PC-3 (cell line): ENCODE measurements around the gene HILPDA. TPM values are rescaled to one million over a fixed set of nuclear protein-coding genes. Genes with fewer than 3 reads are reported as not detected.

Source experiments
- ATAC-seq: fragments of 200-7000 bp; cut with Tn5 transposase; 2 replicates; pipeline ENCODE4 v1.9.1; 2020; ENCODE audit warnings: mild to moderate bottlenecking, moderate library complexity
- BruUV-seq: library from RNA; stranded (reverse); fragments of 400-500 nt; replicated peaks from 2 replicates; lab custom pipeline; 2021; lab: Mats Ljungman, UMichigan
- CTCF ChIA-PET: fragments of 300-600 bp; sonication (Branson Sonifier 250); formaldehyde crosslinking; loops from one replicate; lab custom pipeline; 2022; ENCODE audit warnings: antibody characterized with exemption; lab: Charles Lee
- POLR2A ChIA-PET: fragments of 300-600 bp; sonication (Branson Sonifier 250); formaldehyde crosslinking; loops from one replicate; lab custom pipeline; 2022; ENCODE audit warnings: antibody characterized with exemption; ENCODE audit not compliant: unreplicated experiment; lab: Charles Lee
- DNase-seq: peaks from one replicate; pipeline ENCODE4 v3.0.0-alpha.2; 2015
- H2AFZ ChIP-seq: fragments of 300-600 bp; sonication (generic); 2 replicates; pipeline ENCODE4 v1.6.0; 2016; ENCODE audit warnings: antibody characterized with exemption, low read length
- H3F3A ChIP-seq: fragments of 300-600 bp; sonication (generic); one replicate; pipeline ENCODE4 v1.6.0; 2017; ENCODE audit warnings: antibody characterized with exemption, low read length, control low read depth, mild to moderate bottlenecking; ENCODE audit not compliant: unreplicated experiment
- H3K27ac ChIP-seq: fragments of 300-600 bp; sonication (generic); 2 replicates; pipeline ENCODE4 v1.5.1; 2016; ENCODE audit warnings: mild to moderate bottlenecking, low read length
- H3K27me3 ChIP-seq: fragments of 300-600 bp; sonication (generic); 2 replicates; pipeline ENCODE4 v1.6.1; 2016; ENCODE audit warnings: low read length, mixed read lengths
- H3K36me3 ChIP-seq: fragments of 300-600 bp; sonication (generic); 2 replicates; pipeline ENCODE4 v1.6.1; 2016; ENCODE audit warnings: low read depth, mixed run types, low read length, mixed read lengths
- H3K4me1 ChIP-seq: fragments of 300-600 bp; sonication (generic); 2 replicates; pipeline ENCODE4 v1.5.1; 2016; ENCODE audit warnings: low read length; ENCODE audit not compliant: insufficient read depth
- H3K4me2 ChIP-seq: fragments of 300-600 bp; sonication (generic); 2 replicates; pipeline ENCODE4 v1.6.0; 2016; ENCODE audit warnings: low read length
- H3K4me3 ChIP-seq: fragments of 300-600 bp; sonication (generic); 2 replicates; pipeline ENCODE4 v1.5.1; 2016; ENCODE audit warnings: mild to moderate bottlenecking, low read length, mixed read lengths
- H3K79me2 ChIP-seq: fragments of 300-600 bp; sonication (generic); 2 replicates; pipeline ENCODE4 v1.6.1; 2017; ENCODE audit warnings: low read length, mixed read lengths
- H3K9ac ChIP-seq: fragments of 300-600 bp; sonication (generic); 2 replicates; pipeline ENCODE4 v1.6.0; 2016; ENCODE audit warnings: mild to moderate bottlenecking, low read length
- H3K9me2 ChIP-seq: fragments of 300-600 bp; sonication (generic); replicated peaks from 2 replicates; pipeline ENCODE4 v1.6.1; 2016; ENCODE audit warnings: mixed run types, low read length, mixed read lengths
- H3K9me3 ChIP-seq: fragments of 300-600 bp; sonication (generic); 2 replicates; pipeline ENCODE4 v1.6.1; 2016; ENCODE audit warnings: low read length, mixed read lengths
- H4K20me1 ChIP-seq: fragments of 300-600 bp; sonication (generic); 2 replicates; pipeline ENCODE4 v1.6.1; 2016; ENCODE audit warnings: low read length, mixed read lengths
- EZH2 ChIP-seq: fragments of 300-600 bp; sonication (generic); IDR thresholded peaks from one replicate; pipeline ENCODE4 v1.6.1; 2017; ENCODE audit warnings: antibody characterized with exemption, mild to moderate bottlenecking, low read length; ENCODE audit not compliant: unreplicated experiment
- EZH2phosphoT487 ChIP-seq: fragments of 300-600 bp; sonication (generic); IDR thresholded peaks from 2 replicates; pipeline ENCODE4 v1.6.1; 2018; ENCODE audit warnings: mild to moderate bottlenecking, antibody characterized with exemption, low read length, borderline replicate concordance
- intact Hi-C: fragments of 100-400 bp; cut with micrococcal nuclease; formaldehyde crosslinking; loops from 2 replicates; pipeline ENCODE4 v1.9.0; 2023
- total RNA-seq: library from RNA; depleted of rRNA; stranded (reverse); fragments of >200 nt; gene quantifications from 2 replicates; pipeline ENCODE4 v1.2.3, GENCODE V29; 2014
- TF ChIP-seq, protein P1 (sequence below): fragments of 300-600 bp; sonication (generic); conservative IDR thresholded peaks from 2 replicates; pipeline ENCODE4 v1.5.1; 2017; ENCODE audit warnings: antibody characterized with exemption, low read depth, mild to moderate bottlenecking, low read length

Gene HILPDA
- total RNA-seq, 1 experiment from 2014 or later, result 29.1 TPM

DNA sequence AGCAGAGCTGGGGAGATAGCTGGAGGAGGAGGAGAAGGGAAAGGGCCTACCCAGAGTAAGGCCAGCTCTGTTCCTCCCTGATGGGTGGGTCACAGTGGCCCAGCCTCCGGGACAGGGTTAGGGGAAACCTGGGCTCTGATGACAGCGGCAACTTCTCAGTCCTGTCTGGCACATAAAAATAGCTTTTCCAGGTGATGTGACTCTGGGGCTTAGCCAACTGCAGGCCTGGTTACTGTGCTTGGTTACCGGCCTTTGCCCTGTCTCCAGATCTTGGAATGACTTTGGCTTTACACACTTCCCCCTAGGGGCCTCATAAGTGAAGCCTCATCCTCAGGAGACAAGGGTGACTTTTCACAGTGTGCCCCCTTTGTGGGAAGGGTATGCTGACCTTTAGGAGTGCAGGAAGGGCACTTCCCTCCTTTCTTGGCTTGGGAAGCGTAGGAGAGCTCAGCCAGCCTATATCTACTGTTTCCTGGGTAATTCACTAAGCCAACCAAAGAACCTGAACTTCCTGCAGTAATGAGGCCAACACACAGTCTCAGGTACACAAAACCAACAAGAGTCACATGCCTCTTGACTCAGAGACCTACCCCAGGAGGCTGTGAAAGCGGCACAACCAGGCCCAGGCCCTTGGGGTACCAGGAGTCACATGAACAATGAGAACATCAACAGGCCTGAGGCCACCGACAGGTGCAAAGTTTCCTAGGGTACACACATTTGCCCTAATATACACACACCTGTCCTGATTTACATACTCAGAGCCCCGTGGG is 11.7 kb upstream of the HILPDA start:
- no peak overlapping the region for H3K9ac ChIP-seq
- no peaks in the 10 kb centered on the region for H4K20me1 ChIP-seq
- no peaks in the 10 kb centered on the region for H3K79me2 ChIP-seq
- no peaks in the 10 kb centered on the region for H3K36me3 ChIP-seq
- DNase-seq, result no peak
- ChIA-PET CTCF (interaction anchor here (0.6 to 0.7 kb wide), 3 partner anchors 15 to 17 kb away, joined by 3 to 10 read pairs (median 3); no protein-coding TSS in a partner anchor), POLR2A (no interaction called here)
- no peaks in the 10 kb centered on the region for H3K9me3 ChIP-seq
- 0 out of 2 replicates have a peak, but pooled peaks have one; percentile 27 for ATAC-seq
- intact Hi-C loops, result no loop called here
- H3K27me3 ChIP-seq, result no peaks in the 10 kb centered on the region
- 0 out of 2 replicates have a peak overlapping the region, but pooled peaks have one; percentile 53 for H2AFZ ChIP-seq
- H3K4me3 ChIP-seq, result no peak overlapping the region
- TF ChIP-seq EZH2phosphoT487, result no peak
- TF ChIP-seq EZH2, result no peak
- TF ChIP-seq, protein P1, sequence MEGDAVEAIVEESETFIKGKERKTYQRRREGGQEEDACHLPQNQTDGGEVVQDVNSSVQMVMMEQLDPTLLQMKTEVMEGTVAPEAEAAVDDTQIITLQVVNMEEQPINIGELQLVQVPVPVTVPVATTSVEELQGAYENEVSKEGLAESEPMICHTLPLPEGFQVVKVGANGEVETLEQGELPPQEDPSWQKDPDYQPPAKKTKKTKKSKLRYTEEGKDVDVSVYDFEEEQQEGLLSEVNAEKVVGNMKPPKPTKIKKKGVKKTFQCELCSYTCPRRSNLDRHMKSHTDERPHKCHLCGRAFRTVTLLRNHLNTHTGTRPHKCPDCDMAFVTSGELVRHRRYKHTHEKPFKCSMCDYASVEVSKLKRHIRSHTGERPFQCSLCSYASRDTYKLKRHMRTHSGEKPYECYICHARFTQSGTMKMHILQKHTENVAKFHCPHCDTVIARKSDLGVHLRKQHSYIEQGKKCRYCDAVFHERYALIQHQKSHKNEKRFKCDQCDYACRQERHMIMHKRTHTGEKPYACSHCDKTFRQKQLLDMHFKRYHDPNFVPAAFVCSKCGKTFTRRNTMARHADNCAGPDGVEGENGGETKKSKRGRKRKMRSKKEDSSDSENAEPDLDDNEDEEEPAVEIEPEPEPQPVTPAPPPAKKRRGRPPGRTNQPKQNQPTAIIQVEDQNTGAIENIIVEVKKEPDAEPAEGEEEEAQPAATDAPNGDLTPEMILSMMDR, result no peak
- no peaks in the 10 kb centered on the region for H3K4me1 ChIP-seq
- no peak overlapping the region for H3K4me2 ChIP-seq
- no peak overlapping the region for H3K27ac ChIP-seq
- no TSS peak for BruUV-seq
- H3F3A ChIP-seq, result no peaks in the 10 kb centered on the region
- no peaks in the 10 kb centered on the region for H3K9me2 ChIP-seq

DNA sequence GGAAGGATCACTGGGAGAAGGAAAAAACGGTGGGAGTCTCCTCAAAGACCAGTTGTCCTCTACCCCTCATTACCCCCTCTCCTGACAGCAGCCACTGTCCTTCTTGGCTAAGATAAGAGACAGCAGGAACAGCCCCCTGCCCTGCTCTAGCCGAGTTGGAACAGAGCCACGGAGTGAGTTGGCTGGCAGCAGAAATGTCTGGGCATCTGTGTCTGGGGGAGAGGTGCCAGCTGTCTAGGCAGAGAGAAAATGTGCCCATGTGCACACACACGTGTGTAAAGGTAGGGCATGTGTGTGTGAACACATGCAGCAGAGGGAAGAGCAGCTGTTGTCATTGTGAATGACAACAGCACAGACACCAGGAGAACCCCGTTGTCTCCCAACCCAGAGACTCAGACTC is 9.4 kb upstream of the HILPDA start:
- H3K4me2 ChIP-seq, result no peak overlapping the region
- no peak overlapping the region for H2AFZ ChIP-seq
- BruUV-seq, result no TSS peak
- ChIA-PET CTCF (no interaction called here), POLR2A (no interaction called here)
- no peak overlapping the region for H3K9ac ChIP-seq
- DNase-seq (no peak), ATAC-seq (no peak)
- no peaks in the 10 kb centered on the region for H3K36me3 ChIP-seq
- no peaks in the 10 kb centered on the region for H3K4me1 ChIP-seq
- no peaks in the 10 kb centered on the region for H3K9me2 ChIP-seq
- no peaks in the 10 kb centered on the region for H3K27me3 ChIP-seq
- H3K9me3 ChIP-seq, result no peaks in the 10 kb centered on the region
- no peaks in the 10 kb centered on the region for H4K20me1 ChIP-seq
- H3K4me3 ChIP-seq, result no peak overlapping the region
- no peaks in the 10 kb centered on the region for H3F3A ChIP-seq
- TF ChIP-seq, protein P1, result no peak
- TF ChIP-seq EZH2phosphoT487 (no peak), EZH2 (no peak)
- H3K79me2 ChIP-seq, result no peaks in the 10 kb centered on the region
- H3K27ac ChIP-seq, result no peak overlapping the region
- intact Hi-C loops, result no loop called here

DNA sequence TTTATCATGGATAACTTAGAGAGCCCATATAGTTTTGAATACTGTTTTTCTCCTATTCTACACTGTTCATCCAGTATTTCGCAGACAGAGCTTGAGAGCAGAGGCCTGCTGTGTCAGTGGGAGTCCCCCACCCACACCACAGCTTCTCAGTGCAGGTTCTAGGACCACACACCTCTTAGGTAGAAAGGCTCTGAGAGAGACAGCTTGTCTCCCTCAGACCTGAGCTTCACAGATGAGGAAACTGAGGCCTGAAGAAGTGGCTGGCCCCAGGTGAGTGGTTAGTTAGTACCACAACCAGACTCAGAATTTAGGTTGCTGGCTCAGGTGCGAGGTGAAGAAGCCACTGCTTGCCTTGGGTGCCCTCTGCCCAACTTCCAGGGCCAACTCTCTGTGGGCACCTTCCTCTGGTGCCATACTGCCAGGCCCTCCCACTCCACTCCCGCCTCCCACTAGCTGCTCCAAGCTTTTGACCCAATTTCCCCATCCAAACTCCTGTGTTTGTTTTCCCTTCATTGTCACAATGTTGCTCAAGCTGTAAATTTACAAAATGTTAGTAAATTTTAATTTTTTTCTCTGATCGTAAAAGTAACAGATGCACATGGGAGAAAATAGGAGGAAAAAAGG is 7.6 kb upstream of the HILPDA start:
- intact Hi-C loops, result no loop called here
- Histone ChIP-seq H2AFZ (no peak overlapping the region), H3F3A (no peaks in the 10 kb centered on the region), H3K27me3 (no peaks in the 10 kb centered on the region), H3K4me3 (no peak overlapping the region), H4K20me1 (no peaks in the 10 kb centered on the region), H3K27ac (no peak overlapping the region), H3K79me2 (no peaks in the 10 kb centered on the region), H3K9me3 (no peaks in the 10 kb centered on the region), H3K4me2 (no peak overlapping the region), H3K9ac (no peak overlapping the region), H3K9me2 (no peaks in the 10 kb centered on the region), H3K4me1 (no peaks in the 10 kb centered on the region), H3K36me3 (no peaks in the 10 kb centered on the region)
- no peak for ATAC-seq
- no peak for DNase-seq
- BruUV-seq, result no TSS peak
- CTCF ChIA-PET, result no interaction called here
- TF ChIP-seq EZH2, result no peak
- TF ChIP-seq, protein P1, result no peak
- no peak for TF ChIP-seq EZH2phosphoT487
- POLR2A ChIA-PET, result no interaction called here
